22Rv1 (cell line): ENCODE data around the gene CIRBP.

Experiments
- CTCF ChIP-seq: fragments of 450-650 bp; IDR thresholded peaks from 2 replicates; pipeline ENCODE4 v1.5.1; 2017; ENCODE audit warnings: mild to moderate bottlenecking
- ZFX ChIP-seq: fragments of 450-650 bp; IDR thresholded peaks from 2 replicates; pipeline ENCODE4 v1.6.1; 2017; ENCODE audit warnings: antibody characterized with exemption, borderline replicate concordance

DNA sequence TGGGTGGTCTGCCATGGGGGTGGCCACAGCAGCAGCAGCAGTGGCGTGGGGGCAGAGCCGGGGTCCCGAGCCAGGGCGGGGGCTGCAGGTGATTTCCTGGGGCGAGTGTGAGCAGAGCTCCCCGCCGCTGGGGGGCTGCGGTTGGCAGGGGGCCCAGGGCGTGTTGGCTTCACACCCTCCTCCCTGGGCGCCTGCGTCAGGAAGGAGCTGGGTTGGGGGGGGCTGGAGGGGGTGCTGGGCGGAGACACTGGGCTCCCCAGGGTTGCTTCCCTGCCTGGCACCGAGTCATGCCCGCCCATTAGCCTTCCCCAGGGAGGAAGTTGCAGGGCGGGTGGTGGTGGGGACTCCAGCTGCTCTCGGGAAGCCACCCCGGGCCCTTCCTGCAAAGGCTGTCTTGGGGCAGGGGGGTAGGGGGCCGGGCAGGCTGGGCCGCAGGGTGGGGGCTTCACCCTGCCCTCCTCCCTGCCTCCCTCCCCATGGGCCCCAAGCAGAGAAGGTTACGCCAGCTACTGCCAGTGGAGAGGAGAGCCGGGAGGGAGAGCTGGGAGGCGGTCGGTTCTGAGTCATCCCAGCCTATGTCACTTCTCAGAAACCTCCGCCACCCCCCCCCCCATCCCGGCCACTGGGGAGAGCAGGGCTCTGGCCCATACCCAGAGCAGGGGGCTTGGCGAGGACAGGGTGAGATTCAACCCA is 16.2 kb upstream of the CIRBP start:
- TF ChIP-seq CTCF, result no peak
- TF ChIP-seq ZFX, result no peak
